Bone marrow (tissue), 2 donors: ENCODE results near the gene NPAS3.
A peak's percentile ranks its signal among the peaks of the same experiment; 100 is the strongest.

Source experiments
- DNase-seq, 2 donors: peaks; one replicate each; lab custom pipeline; 2025; lab: John Stamatoyannopoulos, UW

The NPAS3 gene

DNA sequence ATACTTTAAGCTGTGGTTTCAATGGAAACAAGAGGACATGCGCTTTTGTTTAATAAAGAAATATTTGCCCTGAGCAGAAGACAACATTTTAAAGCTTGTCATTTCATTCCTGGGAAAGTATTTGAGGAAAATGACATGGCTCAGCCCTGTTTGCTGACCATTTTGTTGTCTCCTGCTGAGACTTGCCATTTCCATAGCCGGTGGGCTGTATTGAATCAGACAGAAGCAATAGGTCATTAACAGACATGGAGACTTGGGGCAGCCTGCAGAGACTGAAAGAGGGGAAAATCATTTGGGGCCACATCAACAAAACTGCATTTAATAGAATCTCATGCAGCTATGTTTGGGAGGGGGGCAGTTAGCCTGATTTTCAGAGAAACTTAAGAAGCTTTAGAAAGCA is 443.0 kb downstream of the NPAS3 start:
- DNase-seq = no peak

DNA sequence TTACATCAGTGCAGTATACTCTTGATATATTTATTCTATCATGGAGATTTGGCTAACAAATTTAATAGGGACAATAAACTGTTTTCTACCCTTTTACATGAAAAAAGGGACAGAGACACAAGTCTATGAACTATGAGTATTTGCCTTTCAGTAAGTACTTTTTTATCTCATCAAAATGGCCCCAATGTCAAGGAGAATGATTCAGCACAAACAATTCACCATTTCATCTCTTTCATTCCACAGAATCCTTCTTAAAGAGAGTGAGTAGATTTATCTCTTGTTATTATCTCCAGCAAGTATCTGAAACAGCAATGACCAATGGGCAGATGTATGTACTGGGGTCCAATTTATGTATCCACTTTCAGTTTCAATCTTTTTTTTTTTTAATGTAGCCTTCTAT is 447.5 kb downstream of the NPAS3 start:
- no peak for DNase-seq

DNA sequence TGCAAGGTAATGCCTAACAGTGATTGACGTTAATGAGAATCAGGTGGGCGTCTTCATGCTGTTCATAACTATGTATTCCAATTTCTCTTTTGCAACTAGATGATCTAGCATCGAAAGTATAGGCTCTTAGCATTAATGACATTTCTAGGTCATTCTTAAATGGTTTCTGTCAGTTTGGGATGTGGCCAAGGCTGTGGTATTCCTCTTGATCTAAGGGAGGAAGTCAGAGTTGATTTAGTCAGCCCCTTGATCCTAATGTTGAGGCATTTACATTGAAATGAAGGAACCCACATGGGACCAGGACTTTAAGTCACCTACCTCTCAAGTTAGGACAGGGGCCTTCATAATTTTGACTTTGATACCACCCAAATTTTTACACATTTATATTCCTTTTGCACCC is 448.1 kb downstream of the NPAS3 start:
- DNase-seq = peak in 1 of 2 donors; percentile 11

DNA sequence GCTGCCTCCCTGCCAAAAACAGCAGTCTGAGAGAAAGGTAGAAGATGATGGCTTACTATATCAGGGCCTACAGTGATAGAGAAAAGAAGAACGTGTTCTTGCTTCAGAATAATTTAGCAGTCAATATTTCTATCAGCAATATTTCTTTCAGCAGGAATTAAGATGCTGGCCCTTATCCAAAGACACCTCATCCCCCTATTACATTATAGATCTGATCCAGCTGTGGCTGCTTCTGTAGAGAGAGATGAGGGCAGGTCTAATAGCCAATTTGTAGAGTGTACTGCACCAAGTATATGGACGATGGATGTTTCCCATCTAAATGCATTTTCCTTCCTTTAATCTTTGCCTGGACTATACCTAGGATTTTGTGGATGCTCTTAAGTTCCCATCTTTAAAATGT is 451.7 kb downstream of the NPAS3 start:
- DNase-seq = no peak

DNA sequence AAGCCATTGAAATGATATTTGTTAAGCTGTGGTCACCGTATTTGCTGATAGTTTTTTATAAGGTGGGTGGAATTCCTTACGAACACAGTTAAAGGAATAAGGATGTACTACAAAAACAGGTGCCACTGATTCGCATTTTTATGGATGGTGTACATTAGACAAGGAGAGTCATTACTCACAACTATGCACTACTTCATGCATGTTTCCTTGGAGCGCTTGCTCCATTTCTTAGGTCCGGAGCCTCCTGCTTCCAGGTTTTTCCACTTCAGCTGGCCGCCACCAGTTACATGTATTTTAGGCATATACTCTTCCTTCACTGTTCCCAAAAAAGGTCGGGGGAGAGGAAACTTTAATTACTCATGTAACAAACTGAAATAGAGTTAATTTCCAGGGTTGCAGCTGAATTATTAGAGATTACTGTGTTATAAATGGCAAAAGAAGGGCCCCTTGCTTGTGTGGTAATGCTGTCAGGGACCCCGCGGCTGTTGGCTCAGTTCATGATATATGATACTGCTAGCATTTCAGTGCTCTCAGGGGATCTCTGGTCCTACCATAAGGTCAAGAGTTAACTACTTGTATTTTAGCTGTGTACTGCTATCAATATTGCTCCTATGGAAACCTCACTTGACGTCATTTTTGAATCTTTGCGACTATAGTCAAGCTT is 454.7 kb downstream of the NPAS3 start:
- no peak for DNase-seq

DNA sequence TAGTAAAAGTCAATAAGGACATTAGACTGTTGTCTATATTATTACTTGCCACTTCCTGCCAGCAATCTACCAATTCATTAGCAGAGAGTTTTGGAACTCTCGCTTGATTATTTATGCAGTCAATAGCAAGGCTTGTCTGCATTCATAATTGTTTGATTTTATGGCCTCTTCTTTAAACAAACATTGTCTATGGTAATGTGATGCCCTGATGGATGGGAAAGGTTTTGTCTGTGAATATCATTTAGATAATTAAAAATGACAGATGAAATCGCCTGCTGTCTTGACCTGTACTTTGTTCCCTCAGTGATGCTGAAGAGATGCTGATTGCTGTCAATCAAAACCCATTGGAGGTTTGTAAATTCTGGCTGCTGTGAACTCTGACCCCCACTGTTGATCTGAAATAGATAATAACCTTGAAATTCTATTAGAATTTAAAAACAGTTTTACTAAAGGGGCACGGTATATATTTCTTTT is 455.3 kb downstream of the NPAS3 start:
- no peak for DNase-seq

DNA sequence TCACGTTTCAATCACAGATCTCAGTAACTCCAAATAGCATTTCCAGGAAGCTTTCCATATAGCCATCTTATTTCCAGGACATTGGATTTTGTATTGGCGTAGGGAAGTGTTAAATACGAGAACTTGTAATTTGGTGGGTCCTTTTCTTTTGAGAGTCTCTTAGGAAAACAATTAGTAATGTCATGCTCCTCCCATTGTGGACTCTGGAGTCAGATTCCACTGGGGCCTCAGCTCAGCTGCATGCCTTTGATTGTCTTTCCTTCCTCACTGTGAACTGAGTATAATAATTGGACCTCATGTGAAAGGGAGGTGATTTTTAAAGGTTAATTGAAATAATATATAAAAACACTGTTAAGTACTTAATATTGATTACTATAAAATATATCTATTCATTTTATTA is 462.6 kb downstream of the NPAS3 start:
- no peak for DNase-seq

DNA sequence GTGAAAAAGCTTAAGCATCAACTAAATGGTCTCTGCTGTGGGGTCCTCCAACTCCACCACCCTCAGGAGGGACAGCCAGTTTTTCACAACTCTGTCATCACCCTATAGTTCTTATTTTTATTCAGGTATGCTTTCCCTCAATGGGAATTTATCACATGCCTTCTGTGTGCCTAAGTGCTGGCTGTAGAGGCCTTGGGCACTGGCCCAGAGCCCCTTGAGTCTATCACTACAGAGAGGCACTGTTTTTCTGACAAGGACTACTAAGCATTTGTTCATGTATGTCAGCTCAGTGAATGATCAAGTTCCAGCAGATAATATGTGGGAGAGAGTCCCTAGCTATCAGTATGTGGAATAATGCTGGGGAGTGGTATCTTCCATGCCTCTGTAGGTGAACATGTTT is 463.9 kb downstream of the NPAS3 start:
- DNase-seq = no peak

DNA sequence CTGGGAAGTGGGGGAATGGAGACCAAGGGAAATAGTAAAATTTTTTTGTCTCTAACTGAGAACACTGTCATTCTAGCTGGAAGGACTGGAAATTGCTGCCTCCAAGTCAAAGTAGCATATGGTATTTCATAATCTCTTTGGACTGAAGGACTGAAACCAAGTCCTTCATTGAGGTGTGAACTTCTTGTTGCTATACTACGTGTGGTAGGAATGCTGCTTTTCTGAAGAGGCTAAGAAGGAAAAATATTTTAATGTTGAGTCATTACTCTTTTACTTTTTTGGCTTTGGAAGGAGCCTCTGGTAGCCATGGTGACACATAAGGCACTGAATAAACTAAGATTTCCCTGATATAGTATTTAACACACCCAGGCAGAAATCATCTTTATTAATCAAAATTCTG is 465.4 kb downstream of the NPAS3 start:
- no peak for DNase-seq

DNA sequence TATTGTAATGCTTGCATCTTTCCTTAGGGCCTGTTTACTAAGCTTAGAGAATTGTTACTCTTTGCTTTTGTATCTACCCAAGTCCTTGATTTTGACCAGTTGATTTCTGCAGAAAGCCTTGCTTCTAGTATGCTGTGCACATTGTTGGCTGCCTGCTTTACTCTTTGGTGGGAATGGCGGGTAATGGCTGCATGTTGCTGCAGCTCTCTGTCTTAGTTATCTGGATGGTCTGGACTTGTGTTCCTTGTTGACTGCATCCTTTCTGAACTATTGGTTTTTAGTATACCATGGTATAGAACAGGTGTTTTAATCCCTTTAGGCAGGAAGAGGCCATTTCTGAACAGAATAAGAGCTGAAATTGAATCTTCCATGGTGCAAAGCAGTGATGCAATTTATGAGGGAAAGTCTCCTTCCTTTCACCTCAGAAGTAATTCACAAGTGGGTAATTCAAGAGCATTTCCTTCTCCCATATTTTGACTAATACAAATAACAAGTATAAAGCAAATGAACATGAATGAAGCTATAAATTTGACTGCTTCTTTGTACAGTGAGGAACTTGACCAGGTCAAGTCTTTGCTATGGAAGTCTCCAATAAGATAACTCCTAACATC is 466.4 kb downstream of the NPAS3 start:
- DNase-seq = no peak

DNA sequence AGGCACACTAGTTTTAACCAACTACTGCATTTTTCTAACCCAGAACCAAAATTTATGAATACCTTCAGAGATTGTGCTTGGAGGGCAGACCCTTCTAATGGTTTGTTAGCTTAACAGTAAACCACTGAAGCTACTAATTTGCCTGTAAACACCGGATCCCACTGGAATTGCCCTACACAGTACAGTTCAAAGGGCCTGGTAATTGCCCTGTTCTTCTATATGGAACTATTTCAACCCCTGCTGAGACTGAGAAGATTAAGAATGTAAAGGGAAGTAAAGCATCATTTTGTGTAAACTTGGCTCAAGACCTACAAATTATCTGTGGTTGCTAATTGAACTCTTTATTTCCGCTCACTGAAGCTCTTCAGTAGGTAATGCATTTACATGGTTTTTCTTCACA is 468.1 kb downstream of the NPAS3 start:
- DNase-seq = no peak

DNA sequence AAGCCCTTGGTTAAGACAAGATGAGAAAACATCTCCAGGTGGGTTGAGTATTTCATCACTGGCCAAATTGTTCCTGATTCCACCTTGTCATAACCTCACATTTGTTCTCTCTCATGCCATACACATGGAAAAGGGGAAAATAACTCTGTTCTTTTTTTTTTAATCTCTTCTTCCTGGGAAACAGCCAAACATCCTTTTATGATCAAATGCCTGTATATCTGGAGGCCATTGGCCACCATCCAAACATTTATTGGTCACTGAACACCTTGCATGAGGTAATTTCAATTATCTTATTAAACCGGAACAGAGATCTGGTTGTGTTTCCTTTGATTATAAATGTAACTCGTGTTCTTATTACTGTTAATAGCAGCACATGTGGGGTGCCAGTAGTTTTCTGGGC is 469.6 kb downstream of the NPAS3 start:
- DNase-seq = no peak

DNA sequence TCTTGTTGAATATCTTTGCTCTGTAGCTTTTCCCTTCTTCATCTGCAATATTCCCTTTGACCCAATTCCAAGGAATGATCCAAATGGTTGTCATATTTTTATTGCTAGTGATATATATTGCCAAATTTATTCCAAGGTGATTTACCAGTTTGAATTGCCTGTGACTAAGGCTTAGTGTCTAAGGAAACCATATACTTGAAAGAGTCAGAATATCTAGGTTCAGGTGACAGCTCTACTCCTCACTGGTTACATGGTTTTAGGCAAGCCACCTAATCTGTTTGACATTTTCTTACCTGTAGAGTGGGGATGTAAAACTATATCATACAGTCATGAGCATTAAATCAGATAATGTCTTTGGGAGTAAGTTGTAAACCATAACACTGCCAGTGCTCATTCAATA is 473.8 kb downstream of the NPAS3 start:
- no peak for DNase-seq

DNA sequence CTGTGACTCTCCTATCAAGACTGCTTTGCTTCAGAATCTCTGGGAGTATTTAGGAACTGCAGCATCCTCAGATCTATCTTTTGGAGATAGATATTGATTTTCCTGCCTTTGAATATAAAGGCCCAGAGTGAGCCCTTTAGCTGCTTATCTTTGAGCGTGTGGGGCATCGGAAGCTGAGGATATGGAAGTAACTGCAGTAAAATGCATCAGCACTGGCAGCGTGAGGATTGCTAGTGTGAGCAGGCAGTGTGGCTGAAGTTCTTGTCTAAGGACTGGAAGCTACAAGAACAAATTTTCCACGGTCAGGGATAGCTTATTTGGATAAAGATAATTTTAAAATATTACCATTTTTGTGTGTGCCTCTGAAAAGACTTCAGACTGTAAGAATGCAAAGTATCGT is 474.7 kb downstream of the NPAS3 start:
- DNase-seq = no peak

DNA sequence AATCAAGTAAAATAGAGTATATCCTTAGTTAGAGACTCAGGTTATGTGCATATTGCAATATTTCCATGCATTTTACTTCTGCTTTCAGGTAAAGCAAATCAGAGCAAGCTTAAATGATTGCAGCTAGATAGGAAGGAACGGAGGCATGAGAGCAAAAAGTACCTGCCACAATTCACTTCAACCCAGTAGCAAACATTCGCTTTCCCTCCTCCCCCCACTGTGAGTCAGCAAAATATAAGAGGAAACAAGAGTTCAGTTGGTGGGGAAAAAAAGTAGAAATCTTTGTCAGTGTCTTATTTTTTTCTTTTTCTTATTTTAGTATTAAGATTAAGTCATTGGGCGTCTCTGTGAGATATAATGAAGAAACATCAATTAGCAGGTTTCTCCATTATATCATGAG is 475.4 kb downstream of the NPAS3 start:
- DNase-seq = peak in 1 of 2 donors; percentile 76

DNA sequence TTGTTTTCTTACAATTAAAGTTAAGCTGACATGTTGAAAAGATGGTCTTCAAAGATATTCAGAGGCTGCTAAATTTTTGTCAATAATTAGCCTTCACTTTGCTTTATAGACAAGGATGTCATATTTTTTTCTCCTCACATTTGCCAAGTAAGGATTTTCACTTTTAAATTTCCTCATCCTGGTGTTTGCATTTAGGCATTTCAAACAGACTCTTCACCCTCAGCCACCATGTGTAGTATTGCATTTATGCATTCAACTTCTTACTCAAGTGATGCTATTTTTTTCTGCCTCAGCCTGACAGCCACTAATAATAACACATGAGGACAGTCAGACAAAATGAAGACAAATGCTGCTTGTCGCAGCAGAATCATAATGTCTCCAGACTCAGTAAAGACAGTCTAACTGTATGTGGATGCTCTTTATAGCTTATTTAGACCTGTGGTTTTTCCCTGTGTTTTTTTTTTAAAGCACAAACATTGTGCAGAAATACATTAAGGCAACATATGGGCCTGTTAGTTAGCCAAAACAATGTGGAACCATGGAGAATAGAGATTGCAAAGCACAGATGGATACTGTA is 481.5 kb downstream of the NPAS3 start:
- no peak for DNase-seq

DNA sequence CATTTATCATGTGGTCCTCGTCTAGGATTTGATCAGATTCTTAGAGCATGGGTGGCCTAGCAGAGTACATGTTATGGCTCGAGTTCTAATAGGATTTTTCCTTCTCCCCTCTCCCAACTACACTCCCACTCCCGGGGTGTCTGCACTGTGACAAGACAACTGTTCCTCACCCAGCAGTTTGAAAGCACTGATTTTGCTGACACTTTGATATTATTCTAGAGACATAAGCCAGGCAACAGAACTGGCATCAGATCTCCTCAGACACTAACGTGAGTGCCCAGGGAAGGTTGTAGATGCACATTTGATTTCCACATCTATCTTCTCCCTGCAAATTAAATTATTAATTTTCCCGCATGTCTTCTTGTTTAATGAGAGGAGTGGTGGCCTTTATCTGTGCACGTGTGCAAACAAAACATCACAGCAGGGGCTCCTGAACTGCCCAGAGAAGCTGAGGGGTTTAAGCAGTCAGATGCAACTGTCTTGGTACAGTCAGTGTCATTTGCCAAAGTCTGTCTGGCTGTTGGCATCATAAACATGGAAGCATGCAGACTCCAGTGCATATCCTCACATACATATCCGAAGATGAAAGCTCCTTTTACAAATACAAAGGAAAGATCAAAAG is 491.8 kb downstream of the NPAS3 start:
- DNase-seq = no peak

DNA sequence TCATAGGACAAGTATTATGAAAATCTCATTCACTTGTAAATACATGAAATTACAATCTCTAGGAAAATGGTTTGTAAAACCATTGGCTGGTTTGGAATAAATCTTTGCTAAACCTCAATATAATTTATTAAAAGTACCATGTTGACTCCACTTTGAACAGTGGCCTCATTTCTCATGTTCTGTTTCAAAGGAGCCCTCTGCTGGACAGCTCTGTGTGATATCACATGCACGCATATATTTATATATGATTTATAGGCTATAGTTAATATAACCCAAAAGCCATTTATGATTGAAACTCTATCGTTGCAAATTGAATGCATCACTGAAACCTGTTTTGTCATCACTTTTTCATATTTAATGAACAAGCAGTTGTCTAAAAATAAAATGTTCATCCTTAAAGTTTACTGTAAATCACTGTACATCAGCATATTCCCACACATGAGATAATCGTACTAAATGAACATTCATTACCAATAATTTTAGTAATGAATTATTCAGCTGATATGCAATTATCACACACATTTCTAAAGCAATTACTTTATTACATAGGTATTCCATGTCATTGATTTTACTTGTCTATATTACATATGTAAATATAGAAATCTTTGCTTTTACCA is 493.8 kb downstream of the NPAS3 start:
- no peak for DNase-seq

DNA sequence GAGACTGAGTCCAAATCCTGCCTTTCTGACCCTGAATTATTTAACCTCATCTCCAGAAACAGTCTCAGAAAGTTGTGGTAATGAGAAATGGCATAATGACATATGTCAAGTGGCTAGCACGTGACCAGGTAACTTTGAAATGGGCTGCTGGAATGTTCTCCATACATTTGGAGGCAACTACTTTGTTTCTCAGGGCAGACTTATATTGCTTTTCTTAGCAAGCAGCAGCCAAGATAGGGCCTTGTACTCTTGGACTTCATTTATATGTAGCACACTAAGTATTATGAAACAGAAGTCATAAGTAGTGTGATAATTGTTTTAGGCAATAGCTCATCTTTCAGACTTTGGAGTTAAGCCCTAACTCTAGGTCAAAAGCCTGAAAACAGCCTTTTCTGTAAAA is 494.7 kb downstream of the NPAS3 start:
- DNase-seq = no peak

DNA sequence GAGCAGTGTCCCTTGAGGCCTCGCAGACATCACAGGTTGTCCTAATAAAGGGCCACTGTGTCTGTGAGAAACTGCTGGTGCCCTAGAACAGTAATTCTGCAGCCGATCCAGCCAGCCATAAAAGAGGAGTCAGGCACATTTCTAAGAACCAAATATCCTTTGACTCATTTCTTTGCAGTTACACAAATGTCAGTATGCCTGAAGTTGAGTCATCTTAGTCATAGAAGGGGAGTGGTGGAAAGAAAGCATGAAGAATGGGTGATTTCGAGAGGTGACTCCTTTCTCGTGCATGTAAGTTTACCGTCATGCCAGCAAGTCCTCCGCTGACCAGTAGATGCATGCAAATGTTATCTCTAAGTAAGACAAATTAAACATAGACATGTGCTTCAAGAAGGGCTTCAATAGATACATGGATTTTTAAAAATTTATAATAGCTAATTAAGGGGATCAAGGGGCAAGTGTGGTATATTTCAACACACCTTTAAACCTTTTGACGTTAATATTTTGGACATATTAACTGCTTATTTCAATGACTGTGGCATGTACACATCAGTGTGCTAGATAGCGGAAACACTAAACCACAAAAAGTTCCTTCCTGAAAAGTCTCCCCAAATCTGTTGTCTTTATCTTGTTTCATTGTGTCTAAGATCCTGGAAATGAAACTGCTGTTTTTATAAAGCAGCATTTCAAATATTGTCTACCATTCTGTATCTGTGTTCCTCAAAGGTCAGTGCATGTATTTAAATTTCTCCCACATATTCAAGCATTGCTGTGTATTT is 497.4 kb downstream of the NPAS3 start:
- peak in 1 of 2 donors; percentile 57 for DNase-seq

DNA sequence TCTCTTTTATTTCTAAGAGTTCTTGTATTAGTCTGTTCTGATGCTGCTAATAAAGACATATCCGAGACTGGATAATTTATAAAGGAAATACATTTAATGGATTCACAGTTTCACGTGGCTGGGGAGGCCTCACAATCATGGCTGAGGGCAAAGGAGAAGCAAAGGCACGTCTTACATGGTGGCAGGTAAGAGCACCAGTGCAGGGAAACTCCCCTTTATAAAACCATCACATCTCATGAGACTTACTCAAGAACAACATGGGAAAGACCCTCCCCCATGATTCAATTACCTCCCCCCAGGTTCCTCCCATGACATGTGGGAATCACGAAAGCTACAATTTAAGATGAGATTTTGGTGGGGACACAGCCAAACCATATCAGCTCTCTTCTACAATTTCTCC is 503.0 kb downstream of the NPAS3 start:
- no peak for DNase-seq

DNA sequence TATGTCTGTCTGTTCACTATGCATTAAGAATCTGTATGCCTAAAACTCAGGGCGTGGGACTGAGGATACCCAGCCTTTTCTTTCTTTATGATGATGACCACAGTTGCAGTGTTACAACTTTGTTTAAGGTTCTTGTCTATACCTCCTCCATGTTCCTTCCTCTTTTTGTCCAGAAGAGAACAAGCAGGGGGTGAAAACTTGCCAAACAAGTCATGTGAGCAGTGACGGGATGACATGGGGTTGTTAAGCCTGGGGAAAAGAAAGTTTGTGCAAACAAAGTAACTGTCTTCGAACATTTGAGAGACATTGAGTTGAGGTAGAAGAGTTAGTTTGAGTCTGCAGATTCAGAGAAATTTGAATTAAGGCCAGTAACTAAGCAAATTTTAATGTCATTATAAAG is 505.5 kb downstream of the NPAS3 start:
- DNase-seq = peak in 1 of 2 donors; percentile 35
